K562 (cell line): ENCODE data around the gene CAMK2G. TPM values are rescaled to one million over a fixed set of nuclear protein-coding genes. Genes with fewer than 3 reads are reported as not detected.

Source experiments
- ATAC-seq: fragments of 200-7000 bp; cut with Tn5 transposase; 3 replicates; pipeline ENCODE4 v1.9.1; 2020; ENCODE audit warnings: moderate library complexity
- BruUV-seq: library from RNA; stranded (reverse); fragments of 400-500 nt; replicated peaks from 2 replicates; lab custom pipeline; 2021; lab: Mats Ljungman, UMichigan
- CTCF ChIA-PET: fragments of 300-600 bp; formaldehyde crosslinking; extraction: SDS; loops from one replicate; lab custom pipeline; 2021; ENCODE audit warnings: low intra/inter-chr PET ratio; lab: Yijun Ruan, JAX
- POLR2A ChIA-PET: fragments of 300-600, 350-650 bp; sonication (Branson Sonifier 250); formaldehyde crosslinking; extraction: SDS; loops from one replicate; lab custom pipeline; 2021; ENCODE audit warnings: antibody characterized with exemption, inconsistent platforms; lab: Yijun Ruan, JAX
- DNase-seq, 4 experiments: peaks; one replicate each; pipeline versions ENCODE4 v3.0.0 to v3.0.0-alpha.2; 2011 to 2018; ENCODE audit warnings: low spot score in 3 of 4, mixed read lengths in 3 of 4; ENCODE audit errors: extremely low read depth in 1 of 4
- FAIRE-seq: peaks from 2 replicates; lab custom pipeline; 2011; peaks lifted over from hg19 to GRCh38; lab: Jason Lieb, UNC
- H2AFZ ChIP-seq: 2 replicates; pipeline ENCODE4 v1.6.0; 2011; ENCODE audit warnings: low read depth, low read length, control low read depth, inconsistent platforms
- H3K27ac ChIP-seq: fragments of 200-600 bp; 3 replicates; pipeline ENCODE4 v1.8.0; 2011; ENCODE audit warnings: low read depth, mild to moderate bottlenecking, control low read depth, inconsistent platforms, low read length, moderate library complexity, mixed read lengths; ENCODE audit errors: extremely low read depth
- H3K27me3 ChIP-seq, 2 experiments: fragments of 300-600 bp in 1 of 2; 2 replicates in 1 of 2; 3 replicates in 1 of 2; pipeline versions ENCODE4 v1.6.0 to v1.8.0; 2011; ENCODE audit warnings: inconsistent platforms in 2 of 2, low read length in 2 of 2, mild to moderate bottlenecking in 1 of 2, mixed read lengths in 1 of 2, moderate library complexity in 1 of 2; ENCODE audit not compliant: control insufficient read depth in 2 of 2, insufficient read depth in 2 of 2
- H3K36me3 ChIP-seq: fragments of 300-600 bp; 3 replicates; pipeline ENCODE4 v1.8.0; 2011; ENCODE audit warnings: mild to moderate bottlenecking, low read length, inconsistent platforms; ENCODE audit not compliant: control insufficient read depth, insufficient read depth
- H3K4me1 ChIP-seq, 2 experiments: fragments of 200-600 bp in 1 of 2; replicated peaks in 1 of 2; 2 replicates in 1 of 2; 3 replicates in 1 of 2; pipeline versions ENCODE4 v1.5.1 to v1.8.0; 2011; ENCODE audit warnings: inconsistent platforms in 2 of 2, low read length in 2 of 2, mild to moderate bottlenecking in 1 of 2, mixed read lengths in 1 of 2, moderate library complexity in 1 of 2; ENCODE audit not compliant: control insufficient read depth in 2 of 2, insufficient read depth in 2 of 2
- H3K4me2 ChIP-seq: 2 replicates; pipeline ENCODE4 v1.6.1; 2011; ENCODE audit warnings: low read length, control low read depth, inconsistent platforms, mixed read lengths; ENCODE audit not compliant: insufficient read depth
- H3K4me3 ChIP-seq: fragments of 200-600 bp; sonication (generic), shearing (Covaris generic); 2 replicates; pipeline ENCODE4 v1.5.1; 2016; ENCODE audit warnings: control low read depth, inconsistent platforms
- H3K79me2 ChIP-seq: fragments of 200-600 bp; 3 replicates; pipeline ENCODE4 v1.8.0; 2011; ENCODE audit warnings: low read length, inconsistent platforms; ENCODE audit not compliant: control insufficient read depth, insufficient read depth
- H3K9ac ChIP-seq, 2 experiments: 2 replicates each; pipeline versions ENCODE4 v1.6.0 to v1.6.1; 2011; ENCODE audit warnings: low read depth in 2 of 2, low read length in 2 of 2, control low read depth in 1 of 2, inconsistent platforms in 1 of 2, mild to moderate bottlenecking in 1 of 2, mixed read lengths in 1 of 2; ENCODE audit not compliant: insufficient read depth in 1 of 2
- H3K9me1 ChIP-seq: one replicate; pipeline ENCODE4 v1.6.0; 2011; ENCODE audit warnings: inconsistent platforms, mild to moderate bottlenecking, low read length, moderate library complexity; ENCODE audit not compliant: control insufficient read depth, insufficient read depth
- H3K9me3 ChIP-seq: replicated peaks from 2 replicates; pipeline ENCODE4 v1.5.1; 2011; ENCODE audit warnings: low read depth, low read length, inconsistent platforms; ENCODE audit not compliant: control insufficient read depth, insufficient read depth
- H4K20me1 ChIP-seq: replicated peaks from 2 replicates; pipeline ENCODE4 v1.6.1; 2011; ENCODE audit warnings: low read length, inconsistent platforms, mixed read lengths; ENCODE audit not compliant: control insufficient read depth, insufficient read depth
- ESRRA ChIP-seq: fragments of 450-650 bp; IDR thresholded peaks from 2 replicates; pipeline ENCODE4 v1.6.1; 2014; ENCODE audit warnings: low read depth, mild to moderate bottlenecking, moderate library complexity, borderline replicate concordance
- MXD1 ChIP-seq: fragments of 250-450 bp; sonication (Bioruptor Pico); IDR thresholded peaks from 2 replicates; pipeline ENCODE4 v1.8.0; 2021; ENCODE audit warnings: borderline replicate concordance, mild to moderate bottlenecking, moderate library complexity; ENCODE audit not compliant: poor library complexity, severe bottlenecking
- PHF20 ChIP-seq: fragments of 450-650 bp; IDR thresholded peaks from 2 replicates; pipeline ENCODE4 v1.6.1; 2018; ENCODE audit not compliant: partially characterized antibody
- ZBTB17 ChIP-seq: fragments of 450-650 bp; formaldehyde crosslinking; IDR thresholded peaks from 2 replicates; pipeline ENCODE4 v1.4.0; 2020; ENCODE audit warnings: mild to moderate bottlenecking
- ZNF75A ChIP-seq: fragments of 450-650 bp; formaldehyde crosslinking; IDR thresholded peaks from 2 replicates; pipeline ENCODE4 v1.4.0; 2020; ENCODE audit warnings: mild to moderate bottlenecking
- WGBS: fragments of 100-300 bp; shearing (Covaris generic); methylation state at CpG from one replicate; pipeline ENCODE4 v1.1.6; 2016; ENCODE audit warnings: low coverage, mixed read lengths; ENCODE audit not compliant: insufficient coverage; ENCODE audit errors: missing lambda C conversion rate; 5-methylcytosine and 5-hydroxymethylcytosine counted together
- in situ Hi-C: fragments of 300-500 bp; cut with MboI; formaldehyde crosslinking; loops from 4 replicates; pipeline ENCODE4 v1.15.0; 2018; ENCODE audit warnings: inconsistent platforms, mixed read lengths
- intact Hi-C: fragments of 100-400 bp; cut with micrococcal nuclease; formaldehyde crosslinking; loops from 2 replicates; pipeline ENCODE4 v1.14.2; 2022
- polyA plus RNA-seq, 8 experiments: library from polyadenylated mRNA; depleted of rRNA in 4 of 8; stranded (reverse) in 5 of 8; unstranded in 3 of 8; fragments of >200 nt; fragmentation: Nextera tagmentation in 2 of 8; fragmentation: Illumina TruSeq in 1 of 8; extraction: Ambion mirVana in 2 of 8; extraction: Trizol in 1 of 8; gene quantifications; 2 replicates each; pipeline versions ENCODE4 v1.2.1 to v1.2.3, GENCODE V29; 2011 to 2014; ENCODE audit warnings: inconsistent platforms in 1 of 8, missing spikeins in 1 of 8
- total RNA-seq, 7 experiments: library from RNA; depleted of rRNA in 6 of 7; stranded (reverse); fragments of >200 nt in 6 of 7; fragmentation: Illumina TruSeq in 2 of 7; extraction: Trizol in 2 of 7; gene quantifications; 2 replicates each; pipeline versions ENCODE4 v1.2.1 to v1.2.3, GENCODE V29; 2011 to 2021; ENCODE audit warnings: low replicate concordance in 1 of 7

The CAMK2G gene
- total and polyA plus RNA-seq, 9 of the 15 experiments (the other 6 are each of a cell fraction or from before 2014, with no cell fraction given): 9.0 to 37.9 (median 32.6) TPM

GRCh38 chr10:73793456-73793855 is 80.9 kb downstream of the CAMK2G start:
- ChIA-PET CTCF (no interaction called here), POLR2A (interaction anchor here (1.1 to 9.0 kb wide), 5 partner anchors 8 to 16 kb away, joined by 3 to 61 read pairs (median 6); partner anchors contain the start of genes CHCHD1 and ZSWIM8)
- DNase-seq (no peak), FAIRE-seq (no peak), ATAC-seq (no peak)
- TF ChIP-seq ZNF75A (no peak), ZBTB17 (no peak), PHF20 (no peak), ESRRA (no peak), MXD1 (CRISPR knock-in tag) (no peak)
- no peak overlapping the region for H3K27ac ChIP-seq
- H3K79me2 ChIP-seq: no peaks in the 10 kb centered on the region
- no TSS peak for BruUV-seq
- H3K4me1 ChIP-seq: no peaks in the 10 kb centered on the region; a peak in 1 of 5 replicates
- H2AFZ ChIP-seq: no peak overlapping the region
- 84% methylated on average over 5 of the region's 5 CpGs for WGBS
- intact Hi-C loops (no loop called here), in situ Hi-C loops (no loop called here)
- no peak overlapping the region for H3K4me2 ChIP-seq
- H4K20me1 ChIP-seq: no peaks in the 10 kb centered on the region
- no peak overlapping the region for H3K9ac ChIP-seq
- no peaks in the 10 kb centered on the region for H3K27me3 ChIP-seq
- peaks cover 3% of the 10 kb centered on the region for H3K9me1 ChIP-seq
- no peak overlapping the region for H3K4me3 ChIP-seq
- peaks cover 89% of the 10 kb centered on the region; the same call in 2 of the 3 replicates for H3K36me3 ChIP-seq
- H3K9me3 ChIP-seq: no peaks in the 10 kb centered on the region
